ENCODE data around the gene PCCA. TPM values are rescaled to one million over a fixed set of nuclear protein-coding genes. Genes with fewer than 3 reads are reported as not detected.
A peak's percentile ranks its signal among the peaks of the same experiment; 100 is the strongest.

The PCCA gene
- total RNA-seq, 1 donor from 2014 or later = 33.3 TPM

DNA sequence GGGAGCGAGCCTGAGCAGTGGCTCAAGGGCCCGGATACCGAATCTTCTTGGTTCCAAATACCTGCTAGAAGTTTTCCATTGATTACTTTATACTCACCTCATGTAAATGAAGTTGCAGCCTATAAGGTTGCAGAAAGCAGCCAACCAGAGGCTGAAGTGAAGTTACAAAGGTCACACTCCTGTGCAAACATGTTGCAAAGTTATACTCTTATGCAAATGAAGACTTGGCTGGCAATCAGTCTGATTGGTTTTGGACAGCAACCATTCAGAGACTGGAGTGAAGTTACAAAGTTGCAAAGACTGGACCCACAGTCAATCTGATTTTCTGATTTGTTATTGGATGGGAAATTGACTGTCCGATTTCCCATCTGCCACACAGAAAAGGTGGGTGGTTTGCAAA lies 347.2 kb downstream of the PCCA start:
- no peak for DNase-seq (ENCODE audit: low spot score)
- Mint-ChIP-seq H3K4me1 (ENCODE audit: unreplicated experiment) (peaks cover 7% of the 10 kb centered on the region), H3K36me3 (ENCODE audit: low read depth, unreplicated experiment) (peaks cover 12% of the 10 kb centered on the region), H3K27ac (ENCODE audit: unreplicated experiment) (no peak overlapping the region), H3K9me3 (ENCODE audit: unreplicated experiment) (no peaks in the 10 kb centered on the region), H3K27me3 (ENCODE audit: unreplicated experiment) (no peaks in the 10 kb centered on the region), H3K4me3 (ENCODE audit: unreplicated experiment) (no peak overlapping the region)
- TF ChIP-seq, protein P1, sequence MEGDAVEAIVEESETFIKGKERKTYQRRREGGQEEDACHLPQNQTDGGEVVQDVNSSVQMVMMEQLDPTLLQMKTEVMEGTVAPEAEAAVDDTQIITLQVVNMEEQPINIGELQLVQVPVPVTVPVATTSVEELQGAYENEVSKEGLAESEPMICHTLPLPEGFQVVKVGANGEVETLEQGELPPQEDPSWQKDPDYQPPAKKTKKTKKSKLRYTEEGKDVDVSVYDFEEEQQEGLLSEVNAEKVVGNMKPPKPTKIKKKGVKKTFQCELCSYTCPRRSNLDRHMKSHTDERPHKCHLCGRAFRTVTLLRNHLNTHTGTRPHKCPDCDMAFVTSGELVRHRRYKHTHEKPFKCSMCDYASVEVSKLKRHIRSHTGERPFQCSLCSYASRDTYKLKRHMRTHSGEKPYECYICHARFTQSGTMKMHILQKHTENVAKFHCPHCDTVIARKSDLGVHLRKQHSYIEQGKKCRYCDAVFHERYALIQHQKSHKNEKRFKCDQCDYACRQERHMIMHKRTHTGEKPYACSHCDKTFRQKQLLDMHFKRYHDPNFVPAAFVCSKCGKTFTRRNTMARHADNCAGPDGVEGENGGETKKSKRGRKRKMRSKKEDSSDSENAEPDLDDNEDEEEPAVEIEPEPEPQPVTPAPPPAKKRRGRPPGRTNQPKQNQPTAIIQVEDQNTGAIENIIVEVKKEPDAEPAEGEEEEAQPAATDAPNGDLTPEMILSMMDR (IDR thresholded peaks at IDR 0.05; ENCODE audit: unreplicated experiment) = no peak

DNA sequence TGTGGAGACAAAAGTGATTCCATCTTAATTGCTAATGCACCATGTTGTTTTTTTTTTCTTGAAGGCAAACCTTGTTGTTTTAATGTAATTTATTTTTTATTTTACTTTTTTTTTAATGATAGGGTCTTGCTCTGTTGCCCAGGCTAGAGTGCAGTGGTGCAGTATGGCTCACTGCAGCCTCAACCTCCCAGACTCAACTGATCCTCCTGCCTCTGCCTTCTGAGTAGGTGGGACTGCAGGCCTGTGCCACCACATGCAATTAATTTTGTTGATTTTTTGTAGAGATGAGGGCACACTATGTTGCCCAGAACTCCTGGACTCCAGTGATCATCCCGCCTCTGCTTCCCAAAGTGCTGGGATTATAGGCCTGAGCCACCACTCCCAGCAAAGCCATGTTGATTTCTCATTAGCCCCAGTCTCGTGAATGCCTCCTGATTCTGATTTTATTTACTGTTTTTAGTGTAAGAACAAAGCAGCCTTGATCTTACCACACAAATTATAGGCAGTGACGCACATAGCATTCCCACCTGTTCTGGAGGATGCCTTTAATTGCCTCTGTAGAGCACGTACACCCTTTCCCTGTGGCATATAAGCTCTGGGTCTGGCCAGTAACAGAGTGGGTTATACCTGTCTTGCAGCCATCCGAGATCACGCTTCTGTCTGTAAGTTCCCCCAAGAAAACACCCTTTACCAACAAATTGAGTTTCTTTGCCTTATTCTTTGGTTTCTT lies 349.3 kb downstream of the PCCA start:
- Mint-ChIP-seq H3K9me3 (ENCODE audit: unreplicated experiment) (no peaks in the 10 kb centered on the region), H3K4me3 (ENCODE audit: unreplicated experiment) (no peak overlapping the region), H3K27ac (ENCODE audit: unreplicated experiment) (no peak overlapping the region), H3K4me1 (ENCODE audit: unreplicated experiment) (peaks cover 15% of the 10 kb centered on the region), H3K36me3 (ENCODE audit: low read depth, unreplicated experiment) (peaks cover 10% of the 10 kb centered on the region), H3K27me3 (ENCODE audit: unreplicated experiment) (peaks cover 1% of the 10 kb centered on the region)
- TF ChIP-seq, protein P1 (IDR thresholded peaks at IDR 0.05; ENCODE audit: unreplicated experiment) = no peak
- DNase-seq (ENCODE audit: low spot score) = no peak

DNA sequence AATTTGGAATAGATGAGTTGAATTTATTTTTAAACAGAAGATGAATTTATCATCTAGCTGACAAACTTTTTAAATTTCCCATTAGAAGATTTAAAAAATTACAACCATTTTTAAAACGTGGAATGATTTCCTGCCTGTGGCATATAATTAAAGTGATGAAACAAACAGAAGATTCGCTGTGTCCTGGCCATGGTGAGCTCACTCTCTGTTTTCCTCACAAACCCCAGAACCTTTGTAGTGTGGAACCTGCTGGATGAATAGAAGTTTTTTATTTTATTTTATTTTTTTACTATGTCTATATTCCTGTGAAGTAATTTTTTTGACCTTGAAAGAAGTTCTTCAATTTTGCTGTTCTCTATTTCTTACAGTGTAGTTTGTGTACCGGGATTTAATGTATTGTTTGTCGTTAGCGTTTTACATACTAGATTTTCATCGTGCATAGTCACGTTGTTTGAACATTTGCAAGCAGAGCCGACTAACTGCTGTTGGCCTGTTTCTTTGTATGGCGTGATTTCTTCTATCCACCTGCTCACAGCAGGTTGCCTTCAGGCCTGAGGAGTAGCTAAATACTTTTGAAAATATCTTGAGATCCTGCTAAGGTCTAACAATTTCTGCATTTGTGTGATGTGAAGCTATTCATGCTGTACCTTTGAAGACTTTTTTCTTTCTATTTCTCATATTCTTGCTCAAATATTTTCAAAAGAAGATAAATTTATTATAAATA lies 350.5 kb downstream of the PCCA start:
- H3K27me3 Mint-ChIP-seq (ENCODE audit: unreplicated experiment) = peaks cover 1% of the 10 kb centered on the region
- no peak overlapping the region for H3K4me3 Mint-ChIP-seq (ENCODE audit: unreplicated experiment)
- no peaks in the 10 kb centered on the region for H3K9me3 Mint-ChIP-seq (ENCODE audit: unreplicated experiment)

DNA sequence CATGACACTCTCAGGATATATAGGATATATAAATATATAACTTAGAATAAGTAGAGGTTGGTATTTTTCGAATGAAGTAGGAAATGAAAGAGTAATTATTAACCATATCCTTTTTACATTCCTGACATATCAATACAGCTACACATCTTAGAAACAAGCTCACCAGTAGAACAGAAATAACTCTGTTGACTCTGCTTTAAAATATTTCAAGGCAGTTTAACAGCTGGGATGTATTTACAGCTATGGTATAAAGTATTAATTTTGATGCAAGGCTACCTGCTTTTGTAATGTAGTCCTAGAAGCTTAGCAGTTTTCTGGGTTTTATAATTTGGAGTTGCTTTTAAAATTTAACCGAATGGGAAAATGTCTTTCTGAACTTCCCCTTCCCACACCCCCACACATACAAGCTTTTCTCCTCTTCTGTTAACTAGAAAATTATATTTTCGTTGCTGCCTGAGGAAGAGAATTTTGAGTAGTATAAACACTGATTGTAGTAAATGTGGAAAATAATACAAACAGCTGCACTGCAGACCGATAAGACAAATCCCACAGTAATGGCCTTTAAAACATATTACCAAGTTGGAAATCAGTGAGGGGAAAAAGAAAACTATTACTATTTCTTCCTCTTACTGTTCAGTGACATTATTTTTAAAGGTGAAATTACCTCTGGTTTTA lies 352.0 kb downstream of the PCCA start:
- peaks cover 4% of the 10 kb centered on the region for H3K36me3 Mint-ChIP-seq (ENCODE audit: low read depth, unreplicated experiment)
- no peak for DNase-seq (ENCODE audit: low spot score)
- no peak overlapping the region for H3K4me3 Mint-ChIP-seq (ENCODE audit: unreplicated experiment)
- TF ChIP-seq, protein P1 (IDR thresholded peaks at IDR 0.05; ENCODE audit: unreplicated experiment) = no peak
- H3K4me1 Mint-ChIP-seq (ENCODE audit: unreplicated experiment) = peaks cover 19% of the 10 kb centered on the region
- peak overlapping the region; percentile 30 for H3K27ac Mint-ChIP-seq (ENCODE audit: unreplicated experiment)
- peaks cover 1% of the 10 kb centered on the region for H3K27me3 Mint-ChIP-seq (ENCODE audit: unreplicated experiment)
- H3K9me3 Mint-ChIP-seq (ENCODE audit: unreplicated experiment) = no peaks in the 10 kb centered on the region

More for the DNA sequence above, 350.5 kb downstream of the PCCA start:
- no peak overlapping the region for H3K27ac Mint-ChIP-seq (ENCODE audit: unreplicated experiment)
- TF ChIP-seq, protein P1 (IDR thresholded peaks at IDR 0.05; ENCODE audit: unreplicated experiment) = no peak
- peaks cover 19% of the 10 kb centered on the region for H3K4me1 Mint-ChIP-seq (ENCODE audit: unreplicated experiment)
- no peak for DNase-seq (ENCODE audit: low spot score)
- peaks cover 10% of the 10 kb centered on the region for H3K36me3 Mint-ChIP-seq (ENCODE audit: low read depth, unreplicated experiment)

Data from endothelial cell (in vitro differentiated cells).